Fibroblast of pulmonary artery (primary cell): ENCODE measurements around the gene FAM81A.

Experiments used
- DNase-seq: peaks from one replicate; pipeline ENCODE4 v3.0.0-alpha.2; 2010; ENCODE audit warnings: low read depth
- H3K4me3 ChIP-seq: replicated peaks from 2 replicates; pipeline ENCODE4 v1.5.1; 2011; ENCODE audit warnings: low read depth, mild to moderate bottlenecking, control low read depth, low read length, moderate library complexity
- CTCF ChIP-seq: IDR thresholded peaks from 2 replicates; pipeline ENCODE4 v1.5.1; 2011; ENCODE audit warnings: mild to moderate bottlenecking, control low read depth, low read length, inconsistent platforms; ENCODE audit errors: missing control alignments

Gene FAM81A

GRCh38 chr15:59528961-59529402, 91.0 kb downstream of the FAM81A start:
- peak; percentile 89 for DNase-seq
- no peak overlapping the region for H3K4me3 ChIP-seq
- peak; percentile 87 for TF ChIP-seq CTCF

- no peak overlapping the region for H3K4me3 ChIP-seq
- no peak for DNase-seq
Measured at GRCh38 chr15:59531066-59531675, 93.2 kb downstream of the FAM81A start.

GRCh38 chr15:59532770-59533379, 94.9 kb downstream of the FAM81A start:
- H3K4me3 ChIP-seq: no peak overlapping the region
- DNase-seq: peak; percentile 68
- peak; percentile 74 for TF ChIP-seq CTCF

More at GRCh38 chr15:59531066-59531675, 93.2 kb downstream of the FAM81A start:
- TF ChIP-seq CTCF: no peak

- no peak for TF ChIP-seq CTCF
- H3K4me3 ChIP-seq: no peak overlapping the region
- DNase-seq: no peak
Measured at GRCh38 chr15:59536553-59536952, 98.6 kb downstream of the FAM81A start.

GRCh38 chr15:59537403-59537802, 99.4 kb downstream of the FAM81A start:
- TF ChIP-seq CTCF: no peak
- no peak for DNase-seq

GRCh38 chr15:59538494-59538893, 100.5 kb downstream of the FAM81A start:
- H3K4me3 ChIP-seq: no peak overlapping the region
- DNase-seq: no peak
- TF ChIP-seq CTCF: no peak

More at GRCh38 chr15:59537403-59537802, 99.4 kb downstream of the FAM81A start:
- H3K4me3 ChIP-seq: no peak overlapping the region

GRCh38 chr15:59539799-59540198, 101.8 kb downstream of the FAM81A start:
- no peak for TF ChIP-seq CTCF
- no peak for DNase-seq
- H3K4me3 ChIP-seq: no peak overlapping the region
